HG03045 (cell line): ENCODE measurements around the gene PTPRK.
A peak's percentile ranks its signal among the peaks of the same experiment; 100 is the strongest.

Experiments used
- ATAC-seq: cut with Tn5 transposase; IDR thresholded peaks from one replicate; pipeline ENCODE4 v1.9.1; 2021; ENCODE audit warnings: mild to moderate bottlenecking, moderate library complexity; ENCODE audit not compliant: unreplicated experiment

PTPRK gene

GRCh38 chr6:128516514-128516898 is 3.9 kb downstream of the PTPRK start:
- ATAC-seq, result no peak

- no peak for ATAC-seq
Observed at GRCh38 chr6:128515550-128516513, 4.6 kb downstream of the PTPRK start.

GRCh38 chr6:128513878-128514277 is 6.5 kb downstream of the PTPRK start:
- ATAC-seq, result no peak

- no peak for ATAC-seq
Observed at GRCh38 chr6:128512296-128512695, 8.1 kb downstream of the PTPRK start.

- ATAC-seq, result peak; percentile 42
Observed at GRCh38 chr6:128511506-128511905, 8.9 kb downstream of the PTPRK start.

GRCh38 chr6:128509709-128510108 is 10.7 kb downstream of the PTPRK start:
- ATAC-seq, result no peak

GRCh38 chr6:128508588-128509296 is 11.7 kb downstream of the PTPRK start:
- ATAC-seq, result no peak

GRCh38 chr6:128507337-128508310 is 12.8 kb downstream of the PTPRK start:
- no peak for ATAC-seq

- ATAC-seq, result no peak
Observed at GRCh38 chr6:128505603-128506002, 14.8 kb downstream of the PTPRK start.

- no peak for ATAC-seq
Observed at GRCh38 chr6:128504003-128504654, 16.3 kb downstream of the PTPRK start.

- no peak for ATAC-seq
Observed at GRCh38 chr6:128500749-128501600, 19.4 kb downstream of the PTPRK start.

- no peak for ATAC-seq
Observed at GRCh38 chr6:128500014-128500413, 20.4 kb downstream of the PTPRK start.

- ATAC-seq, result no peak
Observed at GRCh38 chr6:128499079-128499731, 21.2 kb downstream of the PTPRK start.

GRCh38 chr6:128498234-128498633 is 22.2 kb downstream of the PTPRK start:
- ATAC-seq, result no peak

GRCh38 chr6:128495536-128496333 is 24.7 kb downstream of the PTPRK start:
- ATAC-seq, result no peak

- no peak for ATAC-seq
Observed at GRCh38 chr6:128494440-128494839, 26.0 kb downstream of the PTPRK start.

- no peak for ATAC-seq
Observed at GRCh38 chr6:128493877-128494276, 26.5 kb downstream of the PTPRK start.

- no peak for ATAC-seq
Observed at GRCh38 chr6:128492386-128492785, 28.0 kb downstream of the PTPRK start.
